Trophoblast cell (in vitro differentiated cells and primary cell): Measurements from ENCODE around the gene SSH3.

Experiments used
- DNase-seq, 2 donors: peaks; one replicate each; pipeline ENCODE4 v3.0.0-alpha.2; 2016
- H2AFZ ChIP-seq: 2 replicates; pipeline ENCODE4 v1.6.1; 2013; ENCODE audit warnings: low read length, moderate library complexity, mild to moderate bottlenecking; ENCODE audit not compliant: insufficient read depth, poor library complexity
- H2AK5ac ChIP-seq: 2 replicates; pipeline ENCODE4 v1.6.1; 2013; ENCODE audit warnings: mild to moderate bottlenecking, low read length
- H2BK120ac ChIP-seq: 2 replicates; pipeline ENCODE4 v1.6.1; 2013; ENCODE audit warnings: low read length, mild to moderate bottlenecking, moderate library complexity; ENCODE audit not compliant: insufficient read depth, poor library complexity
- H2BK12ac ChIP-seq: 2 replicates; pipeline ENCODE4 v1.6.1; 2013; ENCODE audit warnings: mild to moderate bottlenecking, low read length, moderate library complexity
- H2BK5ac ChIP-seq: 2 replicates; pipeline ENCODE4 v1.6.1; 2013; ENCODE audit warnings: low read length, low read depth, moderate library complexity, mild to moderate bottlenecking; ENCODE audit not compliant: poor library complexity
- H3K14ac ChIP-seq: 2 replicates; pipeline ENCODE4 v1.6.1; 2013; ENCODE audit warnings: mild to moderate bottlenecking, low read length
- H3K18ac ChIP-seq: 2 replicates; pipeline ENCODE4 v1.6.1; 2013; ENCODE audit warnings: mild to moderate bottlenecking, low read length
- H3K23ac ChIP-seq: 2 replicates; pipeline ENCODE4 v1.6.1; 2013; ENCODE audit warnings: low read length
- H3K27ac ChIP-seq: 2 replicates; pipeline ENCODE4 v1.5.1; 2013; ENCODE audit warnings: low read depth, mild to moderate bottlenecking, inconsistent platforms, low read length, moderate library complexity
- H3K27me3 ChIP-seq: 2 replicates; pipeline ENCODE4 v1.6.1; 2013; ENCODE audit warnings: inconsistent platforms, mild to moderate bottlenecking, low read length, moderate library complexity; ENCODE audit not compliant: insufficient read depth
- H3K36me3 ChIP-seq, 2 experiments: 1 replicate in 1 of 2; 2 replicates in 1 of 2; pipeline ENCODE4 v1.6.1; 2013; ENCODE audit warnings: low read length in 2 of 2, mild to moderate bottlenecking in 2 of 2, moderate library complexity in 1 of 2; ENCODE audit not compliant: insufficient read depth in 2 of 2, control insufficient read depth in 1 of 2
- H3K4ac ChIP-seq: 2 replicates; pipeline ENCODE4 v1.6.1; 2013; ENCODE audit warnings: low read depth, mild to moderate bottlenecking, low read length, moderate library complexity
- H3K4me1 ChIP-seq, 2 experiments: 1 replicate in 1 of 2; 2 replicates in 1 of 2; pipeline ENCODE4 v1.6.1; 2013; ENCODE audit warnings: low read length in 2 of 2, mild to moderate bottlenecking in 2 of 2, moderate library complexity in 1 of 2; ENCODE audit not compliant: insufficient read depth in 2 of 2, control insufficient read depth in 1 of 2
- H3K4me2 ChIP-seq: 2 replicates; pipeline ENCODE4 v1.6.1; 2013; ENCODE audit warnings: inconsistent platforms, mild to moderate bottlenecking, low read length, moderate library complexity
- H3K4me3 ChIP-seq: 2 replicates; pipeline ENCODE4 v1.5.1; 2013; ENCODE audit warnings: mild to moderate bottlenecking, low read depth, low read length, inconsistent platforms
- H3K79me1 ChIP-seq: one replicate; pipeline ENCODE4 v1.6.1; 2013; ENCODE audit warnings: low read length
- H3K79me2 ChIP-seq: 2 replicates; pipeline ENCODE4 v1.6.1; 2013; ENCODE audit warnings: low read length, mild to moderate bottlenecking; ENCODE audit not compliant: control insufficient read depth, insufficient read depth, poor library complexity
- H3K9ac ChIP-seq: 2 replicates; pipeline ENCODE4 v1.6.1; 2013; ENCODE audit warnings: mild to moderate bottlenecking, low read length
- H3K9me3 ChIP-seq: 2 replicates; pipeline ENCODE4 v1.6.1; 2013; ENCODE audit warnings: low read depth, mild to moderate bottlenecking, control low read depth, inconsistent platforms, low read length; ENCODE audit not compliant: insufficient read depth
- H4K12ac ChIP-seq: 2 replicates; pipeline ENCODE4 v1.6.1; 2013; ENCODE audit warnings: low read depth, mild to moderate bottlenecking, low read length, moderate library complexity
- H4K8ac ChIP-seq: 2 replicates; pipeline ENCODE4 v1.6.1; 2013; ENCODE audit warnings: low read depth, mild to moderate bottlenecking, low read length, moderate library complexity
- H4K91ac ChIP-seq: one replicate; pipeline ENCODE4 v1.6.1; 2013; ENCODE audit warnings: low read depth, mild to moderate bottlenecking, low read length, moderate library complexity
- WGBS: extraction: QIAGEN DNeasy Blood & Tissue Kit; methylation state at CpG from one replicate; pipeline ENCODE4 v1.1.7; 2013; ENCODE audit warnings: missing lambda C conversion rate; ENCODE audit not compliant: insufficient read length, insufficient coverage; ENCODE audit errors: extremely low coverage; 5-methylcytosine and 5-hydroxymethylcytosine counted together

The SSH3 gene

DNA sequence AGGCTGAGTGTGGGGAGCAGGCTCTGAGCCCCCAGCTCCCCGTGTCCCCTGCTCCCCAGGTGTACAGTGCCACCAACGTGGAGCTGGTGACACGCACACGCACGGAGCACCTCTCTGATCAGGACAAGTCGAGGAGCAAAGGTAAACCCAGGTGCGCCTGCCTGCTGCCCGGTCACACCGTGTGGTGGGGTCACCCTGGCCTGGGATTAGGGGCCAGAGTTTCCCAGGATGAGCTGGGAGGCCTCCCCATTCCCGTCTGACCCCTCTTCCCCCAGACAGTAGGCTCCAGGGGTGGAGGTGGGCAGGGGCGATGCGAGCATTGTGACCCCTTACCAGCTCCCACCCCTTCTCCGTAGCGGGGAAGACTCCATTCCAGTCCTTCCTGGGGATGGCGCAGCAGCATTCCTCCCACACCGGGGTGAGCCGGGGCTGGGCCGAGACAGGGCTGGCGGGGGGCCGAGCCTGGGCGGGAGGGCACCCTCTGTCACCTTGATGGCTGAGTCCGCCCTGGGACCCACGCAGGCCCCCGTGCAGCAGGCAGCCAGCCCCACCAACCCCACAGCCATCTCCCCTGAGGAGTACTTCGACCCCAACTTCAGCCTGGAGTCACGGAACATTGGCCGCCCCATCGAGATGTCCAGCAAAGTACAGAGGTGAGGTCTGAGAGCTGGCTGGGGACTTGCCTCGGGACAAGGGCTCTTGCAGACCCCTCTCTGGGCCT is 3.7 kb upstream of the SSH3 start:
- WGBS, result no CpG with 5 or more reads among the region's 29 CpGs
- Histone ChIP-seq H4K91ac (no peak overlapping the region), H3K36me3 (peaks cover 45 to 49% of the 10 kb centered on the region in 2 experiments), H2AK5ac (no peak overlapping the region), H3K9me3 (peaks cover 5% of the 10 kb centered on the region), H3K4ac (no peak overlapping the region), H3K18ac (no peak overlapping the region), H3K4me3 (no peak overlapping the region), H2AFZ (no peak overlapping the region), H2BK120ac (no peak overlapping the region), H3K4me2 (no peak overlapping the region), H2BK12ac (no peak overlapping the region), H3K27me3 (no peaks in the 10 kb centered on the region), H4K8ac (no peak overlapping the region), H3K79me1 (peaks cover 22% of the 10 kb centered on the region), H3K9ac (no peak overlapping the region), H2BK5ac (no peak overlapping the region), H3K23ac (no peak overlapping the region), H4K12ac (no peak overlapping the region), H3K14ac (no peak overlapping the region), H3K79me2 (peaks cover 9% of the 10 kb centered on the region), H3K4me1 (peaks cover 19 to 24% of the 10 kb centered on the region in 2 experiments), H3K27ac (no peak overlapping the region)
- no peak for DNase-seq

GRCh38 chr11:67300256-67300755 is 3.0 kb upstream of the SSH3 start:
- H3K23ac ChIP-seq, result no peak overlapping the region

DNA sequence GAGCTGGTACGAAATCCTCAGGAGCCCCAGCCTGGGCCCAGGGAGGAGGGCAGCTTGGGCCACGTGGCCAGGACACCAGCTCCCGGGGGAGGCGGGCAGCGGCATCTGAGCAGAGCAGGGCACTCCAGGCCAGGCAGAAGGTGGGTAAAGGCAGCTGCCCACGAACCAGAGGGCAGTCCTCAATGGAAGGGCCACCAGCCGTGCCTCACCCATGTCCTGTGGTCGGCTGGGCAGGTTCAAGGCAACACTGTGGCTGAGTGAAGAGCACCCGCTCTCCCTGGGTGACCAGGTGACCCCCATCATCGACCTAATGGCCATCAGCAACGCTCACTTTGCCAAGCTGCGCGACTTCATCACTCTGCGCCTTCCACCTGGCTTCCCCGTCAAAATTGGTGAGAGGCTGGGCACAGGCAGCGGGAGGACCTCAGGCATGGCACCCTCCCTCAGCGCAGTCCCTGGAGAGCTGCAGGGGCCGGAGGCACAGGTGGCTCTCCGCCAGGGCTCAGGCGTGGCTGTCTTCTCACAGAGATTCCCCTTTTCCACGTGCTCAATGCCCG is 2.5 kb upstream of the SSH3 start:
- Histone ChIP-seq H3K23ac (no peak overlapping the region), H2BK120ac (no peak overlapping the region)
- WGBS, result no CpG with 5 or more reads among the region's 22 CpGs

More at GRCh38 chr11:67300256-67300755, 3.0 kb upstream of the SSH3 start:
- Histone ChIP-seq H3K79me1 (peaks cover 22% of the 10 kb centered on the region), H3K4ac (no peak overlapping the region), H2AK5ac (no peak overlapping the region), H3K4me1 (peaks cover 20 to 27% of the 10 kb centered on the region in 2 experiments), H3K4me3 (peak overlapping the region; percentile 37), H4K12ac (no peak overlapping the region), H4K91ac (no peak overlapping the region), H3K14ac (no peak overlapping the region), H2AFZ (no peak overlapping the region), H4K8ac (no peak overlapping the region), H3K18ac (no peak overlapping the region), H3K4me2 (no peak overlapping the region), H2BK5ac (no peak overlapping the region), H3K9ac (no peak overlapping the region), H3K27ac (no peak overlapping the region), H3K79me2 (peaks cover 10% of the 10 kb centered on the region), H3K9me3 (peaks cover 5% of the 10 kb centered on the region), H3K27me3 (no peaks in the 10 kb centered on the region), H3K36me3 (peaks cover 44 to 46% of the 10 kb centered on the region in 2 experiments), H2BK12ac (no peak overlapping the region), H2BK120ac (no peak overlapping the region)
- no CpG with 5 or more reads among the region's 13 CpGs for WGBS
- no peak for DNase-seq

GRCh38 chr11:67301313-67301921 is 1.9 kb upstream of the SSH3 start:
- no peak overlapping the region for H3K23ac ChIP-seq
- WGBS, result no CpG with 5 or more reads among the region's 28 CpGs

More for the DNA sequence above, 2.5 kb upstream of the SSH3 start:
- no peak overlapping the region for H4K12ac ChIP-seq
- peaks cover 23 to 29% of the 10 kb centered on the region in 2 experiments for H3K4me1 ChIP-seq
- H3K4me3 ChIP-seq, result no peak overlapping the region
- DNase-seq, result no peak
- H3K4me2 ChIP-seq, result no peak overlapping the region
- no peak overlapping the region for H2BK5ac ChIP-seq
- no peak overlapping the region for H2BK12ac ChIP-seq
- H4K91ac ChIP-seq, result no peak overlapping the region
- H2AFZ ChIP-seq, result no peak overlapping the region
- peaks cover 22% of the 10 kb centered on the region for H3K79me1 ChIP-seq
- H3K36me3 ChIP-seq, result peaks cover 42 to 45% of the 10 kb centered on the region in 2 experiments
- H3K79me2 ChIP-seq, result peaks cover 10% of the 10 kb centered on the region
- H3K27ac ChIP-seq, result no peak overlapping the region
- H2AK5ac ChIP-seq, result no peak overlapping the region
- H3K4ac ChIP-seq, result no peak overlapping the region
- peaks cover 5% of the 10 kb centered on the region for H3K9me3 ChIP-seq
- H3K14ac ChIP-seq, result no peak overlapping the region
- no peak overlapping the region for H3K9ac ChIP-seq
- H3K18ac ChIP-seq, result no peak overlapping the region
- H3K27me3 ChIP-seq, result no peaks in the 10 kb centered on the region
- H4K8ac ChIP-seq, result no peak overlapping the region

More at GRCh38 chr11:67301313-67301921, 1.9 kb upstream of the SSH3 start:
- H3K79me2 ChIP-seq, result peaks cover 10% of the 10 kb centered on the region
- H4K12ac ChIP-seq, result no peak overlapping the region
- H3K18ac ChIP-seq, result no peak overlapping the region
- H3K4me3 ChIP-seq, result no peak overlapping the region
- no peak overlapping the region for H2AFZ ChIP-seq
- no peak overlapping the region for H2BK120ac ChIP-seq
- H2BK5ac ChIP-seq, result no peak overlapping the region
- no peak overlapping the region for H4K91ac ChIP-seq
- no peak overlapping the region for H2AK5ac ChIP-seq
- no peak overlapping the region for H3K4ac ChIP-seq
- H3K27me3 ChIP-seq, result no peaks in the 10 kb centered on the region
- no peak overlapping the region for H3K27ac ChIP-seq
- peaks cover 23 to 29% of the 10 kb centered on the region in 2 experiments for H3K4me1 ChIP-seq
- peaks cover 42 to 45% of the 10 kb centered on the region in 2 experiments for H3K36me3 ChIP-seq
- H3K9ac ChIP-seq, result no peak overlapping the region
- no peak overlapping the region for H3K4me2 ChIP-seq
- no peak overlapping the region for H3K14ac ChIP-seq
- peaks cover 5% of the 10 kb centered on the region for H3K9me3 ChIP-seq
- H2BK12ac ChIP-seq, result no peak overlapping the region
- DNase-seq, result no peak
- peaks cover 22% of the 10 kb centered on the region for H3K79me1 ChIP-seq
- no peak overlapping the region for H4K8ac ChIP-seq
